HG02642 (cell line): ENCODE results near the gene SOWAHA.
"Not testable (repeated sequence)": the region's sequence is repeated elsewhere in the genome, so short reads cannot be mapped to it uniquely, and the experiment has no call there.

Experiments used
- ATAC-seq: cut with Tn5 transposase; IDR thresholded peaks from one replicate; pipeline ENCODE4 v1.9.1; 2021; ENCODE audit warnings: mild to moderate bottlenecking; ENCODE audit not compliant: unreplicated experiment, poor library complexity

SOWAHA gene

GRCh38 chr5:132805872-132806271 is 7.2 kb upstream of the SOWAHA start:
- not testable (repeated sequence) for ATAC-seq

- ATAC-seq, result not testable (repeated sequence)
These were observed 6.3 kb upstream of the SOWAHA start for GRCh38 chr5:132806804-132807162.

- ATAC-seq, result no peak
These were observed 5.8 kb upstream of the SOWAHA start for GRCh38 chr5:132807163-132807838.

GRCh38 chr5:132808448-132808847 is 4.7 kb upstream of the SOWAHA start:
- no peak for ATAC-seq

- no peak for ATAC-seq
These were observed 4.2 kb upstream of the SOWAHA start for GRCh38 chr5:132808866-132809265.

GRCh38 chr5:132810605-132811004 is 2.5 kb upstream of the SOWAHA start:
- no peak for ATAC-seq

GRCh38 chr5:132812123-132812765 is 858 bp upstream of the SOWAHA start:
- ATAC-seq, result no peak

- no peak for ATAC-seq
These were observed 749 bp downstream of the SOWAHA start for GRCh38 chr5:132813599-132814502.

GRCh38 chr5:132814503-132815294 is 1.6 kb downstream of the SOWAHA start:
- ATAC-seq, result no peak

GRCh38 chr5:132815454-132815853 is 2.4 kb downstream of the SOWAHA start:
- no peak for ATAC-seq

GRCh38 chr5:132816083-132816482 is 3.0 kb downstream of the SOWAHA start:
- ATAC-seq, result no peak

- no peak for ATAC-seq
These were observed 3.5 kb downstream of the SOWAHA start for GRCh38 chr5:132816554-132816953.

- ATAC-seq, result no peak
These were observed 3.9 kb downstream of the SOWAHA start for GRCh38 chr5:132817011-132817410.

- no peak for ATAC-seq
These were observed 6.4 kb downstream of the SOWAHA start for GRCh38 chr5:132819468-132819867.

GRCh38 chr5:132820162-132820754 is 7.2 kb downstream of the SOWAHA start:
- peak; percentile 83 for ATAC-seq

GRCh38 chr5:132821350-132821749 is 8.2 kb downstream of the SOWAHA start:
- ATAC-seq, result no peak

GRCh38 chr5:132821791-132822190 is 8.7 kb downstream of the SOWAHA start:
- no peak for ATAC-seq

GRCh38 chr5:132822650-132823480 is 9.8 kb downstream of the SOWAHA start:
- ATAC-seq, result no peak

GRCh38 chr5:132823481-132824050 is 10.5 kb downstream of the SOWAHA start:
- no peak for ATAC-seq
